Peyer's patch (tissue), 4 donors: ENCODE results near the gene DIPK1A.

Experiments used
- POLR2A ChIP-seq, 2 donors: fragments of 450-650 bp; IDR thresholded peaks; one replicate each; pipeline ENCODE4 v1.5.1; 2017; ENCODE audit warnings: antibody characterized with exemption in 2 of 2, mild to moderate bottlenecking in 2 of 2, moderate library complexity in 2 of 2
- TF ChIP-seq, protein P1 (sequence below), 6 experiments: fragments of 450-650 bp in 4 of 6; fragments of 200-600 bp in 2 of 6; sonication (generic) in 1 of 6; IDR thresholded peaks; one replicate each; pipeline ENCODE4 v1.5.1; 2017 to 2019; ENCODE audit warnings: antibody characterized with exemption in 6 of 6, mild to moderate bottlenecking in 3 of 6, moderate library complexity in 1 of 6

DNA sequence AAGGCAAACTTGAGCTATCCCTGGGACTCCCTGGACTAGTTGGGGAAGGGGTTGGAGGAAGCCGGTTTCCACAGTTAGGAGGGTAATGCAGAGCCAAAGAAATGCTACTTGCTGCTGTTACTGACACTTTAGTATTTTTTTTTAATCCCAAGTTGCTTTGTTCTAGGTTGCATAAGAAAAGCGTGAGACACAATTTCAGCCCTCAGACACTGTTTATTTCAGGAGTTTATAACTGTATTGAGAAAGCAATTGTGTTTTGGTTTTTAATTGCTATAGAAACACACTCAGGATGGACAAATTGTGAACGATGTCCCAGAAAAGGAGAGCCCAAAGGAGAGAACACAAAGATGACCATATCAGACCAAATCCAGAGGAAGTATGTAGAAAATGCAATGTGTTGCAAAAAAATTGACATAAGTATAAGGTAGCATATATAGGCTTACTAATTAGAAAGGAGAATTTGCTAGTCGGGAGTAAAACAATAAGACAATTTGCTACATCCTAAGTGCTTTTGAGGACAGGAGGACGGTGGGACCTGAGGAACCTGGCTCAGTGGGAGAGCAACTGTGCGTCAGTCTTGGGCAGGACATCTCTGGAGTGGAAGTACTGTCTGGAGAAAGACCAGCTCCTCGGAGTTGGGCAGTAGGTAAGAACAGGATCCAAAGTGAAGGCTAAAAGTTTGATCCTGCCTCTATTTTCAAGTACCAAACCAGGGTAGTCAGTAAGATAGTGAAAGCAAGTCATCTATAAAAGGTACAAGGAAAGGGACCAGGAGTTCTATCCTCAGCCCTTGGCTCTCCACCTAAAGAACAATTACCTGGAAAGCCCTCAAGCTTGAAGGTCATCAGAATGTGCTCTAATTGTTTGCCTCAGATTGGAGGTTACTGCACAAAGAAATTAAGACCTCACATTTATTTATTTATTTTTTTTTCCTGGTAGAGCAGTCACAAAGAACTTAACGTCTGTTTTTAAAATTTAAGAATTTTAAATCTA is 39.9 kb downstream of the DIPK1A start:
- TF ChIP-seq, protein P1, sequence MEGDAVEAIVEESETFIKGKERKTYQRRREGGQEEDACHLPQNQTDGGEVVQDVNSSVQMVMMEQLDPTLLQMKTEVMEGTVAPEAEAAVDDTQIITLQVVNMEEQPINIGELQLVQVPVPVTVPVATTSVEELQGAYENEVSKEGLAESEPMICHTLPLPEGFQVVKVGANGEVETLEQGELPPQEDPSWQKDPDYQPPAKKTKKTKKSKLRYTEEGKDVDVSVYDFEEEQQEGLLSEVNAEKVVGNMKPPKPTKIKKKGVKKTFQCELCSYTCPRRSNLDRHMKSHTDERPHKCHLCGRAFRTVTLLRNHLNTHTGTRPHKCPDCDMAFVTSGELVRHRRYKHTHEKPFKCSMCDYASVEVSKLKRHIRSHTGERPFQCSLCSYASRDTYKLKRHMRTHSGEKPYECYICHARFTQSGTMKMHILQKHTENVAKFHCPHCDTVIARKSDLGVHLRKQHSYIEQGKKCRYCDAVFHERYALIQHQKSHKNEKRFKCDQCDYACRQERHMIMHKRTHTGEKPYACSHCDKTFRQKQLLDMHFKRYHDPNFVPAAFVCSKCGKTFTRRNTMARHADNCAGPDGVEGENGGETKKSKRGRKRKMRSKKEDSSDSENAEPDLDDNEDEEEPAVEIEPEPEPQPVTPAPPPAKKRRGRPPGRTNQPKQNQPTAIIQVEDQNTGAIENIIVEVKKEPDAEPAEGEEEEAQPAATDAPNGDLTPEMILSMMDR (IDR thresholded peaks at IDR 0.05): no peak
- TF ChIP-seq POLR2A (IDR thresholded peaks at IDR 0.05): no peak
